Stimulated activated CD4-positive, alpha-beta T cell treated with anti-CD3 and anti-CD28 coated beads, Interleukin-12 subunit alpha, Interleukin-12 subunit beta, amount 100 ng/mL, for 24 hours (primary cell): ENCODE results near the gene ARMCX6.
"Not testable (repeated sequence)": the region's sequence is repeated elsewhere in the genome, so short reads cannot be mapped to it uniquely, and the experiment has no call there.

Experiments
- DNase-seq, 2 experiments: peaks; one replicate each; pipeline ENCODE4 v3.0.0-alpha.2; 2020; ENCODE audit warnings: low read depth in 2 of 2

Gene ARMCX6

DNA sequence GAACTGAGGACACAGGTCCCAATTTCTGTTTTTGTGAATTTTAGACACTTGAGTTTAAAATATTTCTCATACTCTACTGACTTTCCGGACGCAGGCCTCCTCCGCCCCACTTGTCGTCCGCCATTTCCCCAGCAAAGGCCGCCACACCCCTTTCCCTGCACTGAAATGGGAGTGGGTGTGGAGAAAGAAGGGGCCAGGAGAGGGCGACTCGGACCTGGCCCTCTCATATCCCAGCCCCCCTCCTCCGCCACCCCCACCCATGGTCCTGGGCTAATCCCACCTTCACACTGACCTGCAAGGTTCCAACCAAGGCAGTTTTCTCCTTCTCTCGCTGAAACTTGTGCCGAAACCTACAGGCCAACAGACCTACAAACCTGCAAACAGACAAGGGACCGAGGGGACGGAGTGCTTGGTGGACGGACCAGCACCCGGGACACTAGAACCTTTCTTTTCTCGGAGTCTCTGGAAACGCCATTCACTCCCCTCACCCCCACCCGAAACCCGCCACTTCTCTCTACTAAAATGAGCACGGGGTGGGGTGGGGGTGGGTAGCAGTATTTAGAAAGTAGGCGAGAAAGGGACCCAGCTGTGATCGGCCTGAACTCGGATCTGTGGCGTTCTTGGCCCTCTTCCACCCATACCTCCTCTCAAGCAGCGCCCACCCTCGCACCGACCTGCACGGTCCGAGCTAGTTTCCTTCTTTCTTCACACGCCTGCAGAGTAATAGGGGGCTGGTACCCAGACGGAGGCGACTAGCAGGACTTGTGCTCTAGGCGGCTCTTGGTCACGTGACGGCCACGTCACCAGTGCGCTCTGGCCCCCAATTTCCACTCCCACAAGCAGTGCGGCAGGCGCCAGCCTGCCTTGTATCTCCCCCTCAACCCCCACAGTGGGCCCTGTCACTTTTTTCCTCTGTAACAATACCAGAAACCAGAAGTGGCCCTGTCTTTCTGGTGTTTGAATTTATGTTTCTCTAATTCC is at the start of gene ARMCX6:
Gene ARMCX6 (minus strand): TSS at position 790 of the 981 bp plus-strand sequence. CDS start 1,380 bp downstream, outside the sequence.
- peak; percentile 38 to 54 for DNase-seq

DNA sequence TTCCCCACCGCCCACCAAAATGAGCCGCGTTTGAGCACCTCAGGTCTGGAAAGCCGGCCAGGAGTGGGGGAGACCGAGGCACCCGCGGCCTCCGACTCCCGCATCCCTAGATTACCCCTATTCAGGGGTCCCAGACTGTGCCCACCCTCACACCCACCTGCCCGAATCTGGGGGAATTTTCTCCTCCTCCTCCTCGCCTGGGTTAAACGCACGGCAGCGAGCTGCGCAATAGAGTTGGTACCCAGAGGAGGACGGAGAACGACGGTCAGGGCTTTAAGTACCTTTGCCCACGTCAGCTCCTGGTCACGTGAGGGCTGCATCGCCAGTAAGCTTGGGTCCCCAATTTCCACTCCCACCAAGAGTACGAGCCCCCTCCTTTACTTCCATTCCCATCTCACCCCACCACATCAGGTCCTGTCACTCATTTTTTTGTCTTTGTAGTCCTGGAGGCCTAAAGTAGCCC is 41.8 kb upstream of the ARMCX6 start, which contains the start of gene ARMCX2:
Gene ARMCX2 (minus strand): TSS at position 250 of the 463 bp plus-strand sequence. CDS start 2,262 bp downstream, outside the sequence.
- DNase-seq = no peak

DNA sequence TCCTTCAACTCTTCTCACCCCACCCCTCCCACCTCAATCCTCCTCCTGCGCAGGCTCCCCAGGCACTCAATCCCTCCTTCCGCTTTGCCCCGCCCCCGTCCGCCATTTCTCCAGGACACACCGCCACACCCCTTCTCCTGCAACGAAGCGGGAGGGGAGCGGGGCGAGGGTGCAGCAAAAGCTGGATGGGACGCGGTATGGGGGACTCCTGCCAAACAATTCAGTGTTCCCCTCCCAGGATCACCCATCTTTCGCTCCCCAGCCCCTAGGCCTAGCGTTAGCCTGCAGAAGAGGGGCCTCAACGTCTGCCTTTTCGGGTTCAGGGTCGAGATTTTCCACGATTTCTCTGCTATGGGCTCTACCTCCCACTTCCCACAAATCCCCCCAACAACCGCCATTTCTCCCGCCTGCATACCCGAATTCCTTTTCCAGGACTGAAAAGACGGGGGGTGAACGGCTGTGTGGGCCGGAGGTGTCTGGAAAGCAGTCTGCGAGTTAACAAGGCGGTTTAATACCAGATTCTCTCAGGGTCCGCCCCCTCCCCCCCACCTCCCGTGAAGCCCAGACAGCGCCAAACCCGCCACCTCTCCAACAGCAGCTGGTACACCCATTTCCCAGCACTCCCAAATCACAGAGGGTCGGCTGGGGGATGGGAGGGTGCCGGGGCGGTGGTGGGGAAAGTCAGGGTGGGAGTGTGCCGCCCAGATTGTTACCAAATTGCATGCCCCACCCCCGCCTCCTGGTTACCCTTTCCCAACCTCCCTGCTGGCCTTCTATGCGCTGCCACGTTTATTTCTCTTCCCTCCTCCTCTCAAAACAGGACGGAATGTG is 41.1 kb upstream of the ARMCX6 start:
- peak; percentile 25 to 66 for DNase-seq

DNA sequence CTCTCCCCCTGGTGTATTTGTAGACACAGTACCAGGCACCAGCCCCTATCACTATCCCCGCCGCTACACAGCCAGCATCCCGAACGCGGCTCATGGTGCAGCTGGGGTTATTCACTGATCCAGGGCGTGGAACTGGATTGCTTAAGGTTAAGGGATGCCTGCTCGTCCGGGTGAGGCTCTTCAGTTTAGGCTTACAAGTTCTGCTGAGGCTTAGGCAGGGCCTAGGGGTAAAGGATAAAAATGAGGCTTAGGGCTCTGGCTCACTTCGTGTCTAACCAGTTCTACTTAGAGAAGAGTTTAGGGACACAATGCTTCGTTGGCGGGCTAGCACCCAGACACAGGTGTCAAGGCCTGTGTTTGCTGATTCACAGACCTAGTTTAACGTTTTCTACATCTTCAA is 39.7 kb upstream of the ARMCX6 start:
- no peak for DNase-seq

DNA sequence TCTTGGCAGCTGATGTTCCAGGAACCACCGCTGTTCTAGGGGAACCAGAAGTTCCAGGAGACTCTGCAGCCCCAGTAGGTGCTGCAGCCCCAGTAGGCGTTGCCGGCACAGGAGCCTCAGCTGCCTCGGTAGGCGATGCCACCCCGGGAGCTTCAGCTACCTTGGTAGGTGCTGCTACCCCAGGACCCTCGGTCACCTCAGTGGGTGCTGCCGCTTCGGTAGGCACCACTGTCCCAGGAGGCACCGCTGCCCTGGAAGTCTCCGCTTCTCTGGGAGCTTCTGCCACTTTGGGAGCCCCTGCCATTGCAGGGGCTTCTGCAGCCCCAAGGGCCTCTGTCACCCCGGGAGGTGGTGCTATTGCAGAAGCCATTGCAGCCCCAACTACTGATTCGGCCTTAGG is 39.0 kb upstream of the ARMCX6 start:
- DNase-seq = no peak

DNA sequence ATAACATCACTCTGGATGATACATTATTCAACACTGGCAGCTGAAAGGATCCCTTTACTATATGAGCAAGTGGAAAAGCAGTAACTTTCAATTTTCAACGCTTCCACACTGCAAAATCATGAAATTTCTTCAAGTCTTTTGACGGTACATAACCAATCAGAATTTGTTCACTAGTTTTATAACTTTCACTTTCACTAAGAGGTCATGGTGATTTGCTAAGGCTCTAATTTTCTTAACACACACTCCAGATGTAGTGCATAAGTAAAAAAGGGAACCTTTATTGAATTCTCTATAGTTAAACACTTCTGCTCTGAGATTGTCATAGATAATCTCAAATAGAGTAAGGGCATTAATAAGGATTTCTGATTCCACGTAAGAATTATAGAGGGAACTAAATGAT is 37.7 kb upstream of the ARMCX6 start:
- no peak for DNase-seq

DNA sequence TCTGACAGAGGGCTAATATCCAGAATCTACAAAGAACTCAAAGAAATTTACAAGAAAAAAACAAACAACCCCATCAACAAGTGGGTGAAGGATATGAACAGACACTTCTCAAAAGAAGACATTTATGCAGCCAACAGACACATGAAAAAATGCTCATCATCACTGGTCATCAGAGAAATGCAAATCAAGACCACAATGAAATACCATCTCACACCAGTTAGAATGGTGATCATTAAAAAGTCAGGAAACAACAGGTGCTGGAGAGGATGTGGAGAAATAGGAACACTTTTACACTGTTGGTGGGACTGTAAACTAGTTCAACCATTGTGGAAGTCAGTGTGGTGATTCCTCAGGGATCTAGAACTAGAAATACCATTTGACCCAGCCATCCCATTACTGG is 29.9 kb upstream of the ARMCX6 start:
- not testable (repeated sequence) for DNase-seq

DNA sequence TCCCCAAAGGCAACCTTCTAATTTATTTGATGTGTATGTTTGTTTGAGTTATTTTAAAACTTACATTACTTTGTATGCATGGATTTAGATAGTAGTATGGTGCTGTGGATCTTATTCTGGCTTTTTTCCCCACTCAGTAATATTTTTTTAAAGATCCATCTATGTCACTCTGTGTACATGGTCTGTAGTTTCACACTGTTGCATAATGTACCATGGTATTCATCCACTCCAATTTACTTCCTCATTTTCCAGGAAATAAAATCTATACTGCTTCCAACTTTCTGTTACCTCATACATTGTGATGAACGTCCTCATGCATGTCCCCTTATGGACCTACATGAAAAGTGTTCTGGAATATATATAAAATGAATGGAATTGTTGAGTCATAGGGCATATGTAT is 24.3 kb upstream of the ARMCX6 start:
- DNase-seq = no peak

DNA sequence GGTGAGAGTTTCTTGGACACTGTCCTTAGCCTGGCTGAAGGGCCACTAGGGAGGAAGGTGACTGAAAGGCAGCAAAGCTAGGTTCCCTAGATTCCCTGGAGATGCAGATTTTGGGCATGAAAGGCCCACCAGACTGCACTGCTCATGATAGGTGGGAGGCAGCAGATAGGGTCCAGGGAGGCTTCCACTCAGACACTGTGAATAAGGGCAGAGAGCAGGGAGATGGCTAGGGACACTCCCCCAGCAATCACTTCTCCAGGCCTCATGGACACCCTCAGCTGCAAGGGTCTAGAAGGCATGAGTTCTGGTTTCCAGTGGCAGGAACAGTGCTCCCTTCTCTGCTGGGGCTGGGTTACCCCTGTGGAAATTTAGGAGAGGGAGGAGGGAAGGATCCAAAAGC is 21.8 kb upstream of the ARMCX6 start:
- no peak for DNase-seq

DNA sequence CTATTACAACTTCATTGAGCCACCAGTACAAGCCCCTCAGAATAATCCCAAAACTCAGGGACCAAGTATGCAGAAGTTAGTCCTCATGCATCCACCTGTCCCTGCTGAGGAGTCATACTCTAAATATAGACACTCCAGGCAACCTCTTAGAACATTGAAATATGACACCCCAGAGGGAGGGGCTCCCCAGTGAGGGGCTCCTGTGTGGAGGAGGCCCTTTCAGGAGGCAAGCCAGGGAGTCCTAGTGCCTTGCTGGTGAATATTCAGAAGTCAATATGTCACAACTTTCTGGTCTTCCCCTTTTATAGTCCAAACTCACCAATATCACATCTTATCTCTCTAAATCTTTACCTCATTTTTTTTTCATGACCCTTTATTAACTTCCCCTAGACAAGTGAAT is 1.6 kb upstream of the ARMCX6 start:
- DNase-seq = no peak

DNA sequence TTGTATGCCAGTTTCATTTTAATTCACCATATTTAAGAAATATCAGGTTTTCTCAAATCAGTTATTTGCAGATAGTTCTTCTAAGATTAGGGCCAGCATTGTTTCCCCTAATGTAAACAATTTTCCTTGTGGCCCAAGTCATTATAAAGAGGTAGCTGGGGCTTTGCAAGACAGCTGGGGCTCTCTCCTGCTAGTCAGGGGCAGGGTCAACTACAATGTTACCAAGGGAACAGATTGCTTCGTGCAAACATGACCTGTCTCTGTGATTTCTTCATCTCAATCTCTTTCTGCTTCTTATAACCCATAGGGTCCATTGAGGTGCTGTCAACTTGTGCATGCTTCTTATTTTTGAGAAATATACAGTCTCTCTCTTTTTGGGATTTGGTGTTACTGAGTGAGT is 12.1 kb downstream of the ARMCX6 start:
- DNase-seq = no peak

DNA sequence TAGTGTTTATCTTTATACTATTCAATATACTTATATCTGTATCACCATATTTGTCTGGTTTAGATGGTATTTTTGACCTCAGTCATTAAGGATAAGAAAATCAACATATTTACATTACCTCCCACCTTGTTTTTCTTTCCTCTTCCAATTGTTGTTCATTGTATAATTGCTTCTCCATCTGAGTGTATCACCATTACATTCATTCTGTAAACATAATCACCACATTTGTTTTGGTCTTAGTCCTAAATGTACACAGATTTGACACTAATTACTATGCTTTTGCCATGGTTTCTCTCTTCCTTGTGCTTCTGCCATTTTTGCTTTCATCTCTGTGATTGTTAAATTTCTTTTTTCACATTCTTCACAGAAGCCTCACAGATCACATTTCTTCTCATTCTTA is 12.7 kb downstream of the ARMCX6 start:
- no peak for DNase-seq

DNA sequence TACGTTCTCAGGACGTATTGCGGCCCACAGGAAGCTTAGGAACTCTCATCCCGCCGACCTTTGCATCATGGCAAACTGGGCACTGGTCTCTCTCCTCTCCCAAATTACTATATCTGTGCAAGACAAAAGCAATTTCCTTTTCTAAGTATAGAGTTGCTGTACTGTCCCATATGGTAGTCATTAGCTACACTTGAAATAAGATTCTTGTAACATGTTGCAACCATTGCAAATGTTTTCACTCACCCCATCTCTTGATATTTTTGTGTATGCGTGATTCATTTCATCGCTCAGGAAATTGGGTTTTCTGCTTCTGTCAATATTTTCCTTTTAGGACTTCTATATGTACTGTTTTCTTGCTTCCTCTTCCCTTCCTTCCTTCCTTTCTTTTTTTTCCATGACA is 15.7 kb downstream of the ARMCX6 start:
- no peak for DNase-seq

DNA sequence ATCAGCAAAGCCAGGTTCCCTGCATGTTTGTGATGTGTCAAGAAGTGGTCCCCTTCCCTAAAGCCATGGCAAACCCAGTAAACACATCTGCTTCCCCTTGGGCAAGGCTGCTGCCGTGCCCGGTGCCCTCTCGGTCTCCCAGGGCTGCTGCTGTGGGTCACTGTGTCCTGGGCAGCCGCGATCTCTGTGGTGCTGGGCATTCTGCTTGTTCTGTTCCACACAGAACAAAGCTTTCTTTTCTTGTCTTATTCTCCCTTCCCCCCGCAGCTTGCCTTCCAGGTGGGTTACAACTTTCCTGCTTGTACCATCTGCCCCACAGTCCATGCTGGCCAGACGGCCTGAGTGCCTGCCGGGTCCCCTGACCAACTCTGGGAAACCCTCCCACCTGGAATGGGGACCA is 18.2 kb downstream of the ARMCX6 start:
- not testable (repeated sequence) for DNase-seq

DNA sequence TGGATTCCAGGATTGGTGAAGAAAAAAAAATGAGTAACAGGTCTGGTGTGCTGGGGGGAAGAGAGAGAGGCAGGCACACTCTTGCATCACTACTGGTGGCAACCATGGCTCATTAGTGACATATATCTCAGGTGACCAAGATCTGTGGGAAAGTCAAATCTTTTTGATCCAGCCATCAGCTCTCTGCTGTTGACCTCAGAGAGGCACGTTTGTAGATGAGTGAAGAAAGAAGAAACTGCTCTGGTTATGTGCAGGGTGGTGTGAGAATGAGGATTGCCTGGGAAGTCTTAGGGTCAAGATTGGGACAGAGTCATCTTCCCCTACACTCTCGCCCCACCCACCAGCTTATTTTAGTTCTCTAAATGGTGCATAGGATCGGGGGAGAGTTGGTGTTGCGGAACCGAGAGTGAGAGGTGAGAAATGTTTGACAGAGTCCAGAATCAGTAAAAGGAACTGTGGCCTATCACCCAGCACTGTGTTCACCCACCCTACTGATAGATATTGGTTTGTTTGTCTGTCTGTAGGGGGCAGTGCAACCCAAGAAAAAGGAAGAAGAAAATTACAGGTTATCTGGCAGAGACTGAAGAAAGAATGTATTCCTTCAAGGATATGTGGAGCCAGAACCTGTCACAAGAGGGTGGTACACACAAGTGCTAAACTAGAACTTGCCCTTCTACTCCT is 21.9 kb downstream of the ARMCX6 start:
- DNase-seq = no peak
